GM12872 (cell line): ENCODE results near the gene MASP2.

Source experiments
- CTCF ChIP-seq: IDR thresholded peaks from 3 replicates; pipeline ENCODE4 v1.5.1; 2011; ENCODE audit warnings: low read depth, mild to moderate bottlenecking, low read length, moderate library complexity; ENCODE audit not compliant: insufficient read depth

The MASP2 gene

DNA sequence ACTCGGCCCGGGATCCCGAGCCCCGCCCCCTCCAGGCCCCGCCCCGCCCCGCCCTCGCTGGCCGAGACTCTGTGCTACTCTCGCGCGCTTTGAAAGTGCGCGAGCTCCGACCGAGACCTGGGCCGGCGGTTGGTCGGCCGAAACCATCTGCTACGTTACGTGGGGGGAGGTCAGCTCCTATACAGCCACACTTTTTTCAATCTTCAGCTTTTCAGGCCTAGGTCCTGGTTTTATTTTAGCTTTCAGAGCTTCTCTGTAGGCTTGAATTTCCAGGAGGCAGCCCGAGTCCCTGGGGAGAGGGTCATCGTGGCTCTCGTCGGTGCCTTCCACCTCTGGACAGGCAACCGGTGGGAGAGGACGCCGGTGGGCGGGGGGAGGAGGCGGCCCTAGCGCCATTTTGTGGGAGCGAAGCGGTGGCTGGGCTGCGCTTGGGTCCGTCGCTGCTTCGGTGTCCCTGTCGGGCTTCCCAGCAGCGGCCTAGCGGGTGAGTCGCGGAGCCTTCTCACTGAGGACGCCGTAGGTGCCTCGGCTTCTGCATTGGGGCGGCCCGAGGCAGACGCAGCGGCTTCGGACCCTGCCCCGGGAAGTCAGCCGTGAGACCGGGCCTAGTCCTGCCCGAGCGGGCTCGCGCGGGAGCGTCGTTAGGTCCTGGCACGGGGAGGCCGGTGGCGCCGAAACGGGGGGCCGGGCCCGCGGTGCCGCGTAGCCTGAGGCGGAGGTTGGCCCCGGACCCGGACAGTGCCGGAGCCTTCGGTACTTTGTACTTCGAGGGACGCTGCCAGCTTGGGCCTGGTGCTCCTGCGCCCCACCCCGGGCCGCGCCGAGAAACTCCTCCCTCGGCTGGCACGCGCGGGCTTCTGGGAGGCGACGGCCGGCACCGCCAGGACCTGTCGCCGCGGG is 34.5 kb downstream of the MASP2 start, which contains the start of gene TARDBP:
TSS of gene TARDBP (plus strand) at position 395 of the 900 bp plus-strand sequence. CDS start 1,074 bp downstream, outside the sequence.
- no peak for TF ChIP-seq CTCF

DNA sequence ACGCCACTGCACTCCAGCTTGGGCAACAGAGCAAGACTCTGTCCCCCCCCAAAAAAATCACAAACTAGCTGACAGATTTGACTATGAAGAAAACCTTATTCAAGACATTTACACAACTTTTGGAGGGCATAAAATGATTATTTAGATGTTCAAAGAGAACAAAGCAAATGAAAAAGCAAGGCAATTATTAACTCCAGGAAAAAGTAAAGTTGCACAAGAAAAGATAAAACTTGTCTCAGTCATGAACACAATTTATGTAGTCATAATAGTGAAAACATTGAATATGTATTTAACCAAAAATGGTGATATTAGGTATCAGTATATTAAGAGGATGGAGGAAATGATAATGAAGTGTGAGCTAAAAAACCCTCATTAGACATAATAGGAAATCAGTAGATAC is 46.5 kb downstream of the MASP2 start:
- TF ChIP-seq CTCF = no peak

DNA sequence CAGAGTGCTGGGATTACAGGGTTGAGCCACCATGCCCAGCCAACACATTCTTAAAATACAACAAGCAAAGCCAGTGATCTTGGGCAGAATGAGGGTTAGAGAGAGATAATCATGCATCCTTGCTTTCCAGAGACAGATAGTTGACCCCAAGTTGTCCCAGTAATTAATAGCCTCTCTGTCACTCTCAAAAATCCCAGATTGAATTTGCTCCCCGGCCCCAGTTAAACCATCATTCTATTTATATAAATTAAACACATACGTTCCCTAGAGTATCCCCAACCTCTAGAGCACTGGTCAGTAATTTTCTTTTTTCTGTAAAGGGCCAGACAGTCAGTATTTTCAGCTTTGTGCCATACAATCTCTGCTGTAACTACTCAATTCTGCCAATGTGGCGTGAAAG is 50.9 kb downstream of the MASP2 start:
- no peak for TF ChIP-seq CTCF

DNA sequence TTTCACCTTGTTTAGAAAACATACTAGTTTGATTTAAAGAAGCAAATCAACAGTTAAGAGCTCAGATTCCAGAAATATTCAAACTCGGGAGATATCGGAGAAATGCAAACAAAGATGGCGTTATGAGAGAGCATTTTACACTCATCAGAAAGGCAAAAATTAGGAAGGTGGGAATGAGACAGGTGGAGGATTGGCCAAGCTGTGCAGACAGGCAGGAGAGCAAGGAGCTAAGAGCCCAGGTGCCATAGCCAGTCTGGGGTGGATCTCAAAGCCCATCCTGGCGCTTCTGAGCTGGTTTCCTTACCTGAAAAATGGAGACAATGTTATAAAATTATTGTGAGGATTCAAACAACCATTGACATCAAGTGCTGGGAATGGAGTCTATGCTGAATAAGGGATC is 54.2 kb downstream of the MASP2 start:
- no peak for TF ChIP-seq CTCF

- TF ChIP-seq CTCF = no peak
Observed at GRCh38 chr1:10990828-10991227, 56.2 kb downstream of the MASP2 start.

GRCh38 chr1:10989095-10989494 is 57.9 kb downstream of the MASP2 start:
- no peak for TF ChIP-seq CTCF

DNA sequence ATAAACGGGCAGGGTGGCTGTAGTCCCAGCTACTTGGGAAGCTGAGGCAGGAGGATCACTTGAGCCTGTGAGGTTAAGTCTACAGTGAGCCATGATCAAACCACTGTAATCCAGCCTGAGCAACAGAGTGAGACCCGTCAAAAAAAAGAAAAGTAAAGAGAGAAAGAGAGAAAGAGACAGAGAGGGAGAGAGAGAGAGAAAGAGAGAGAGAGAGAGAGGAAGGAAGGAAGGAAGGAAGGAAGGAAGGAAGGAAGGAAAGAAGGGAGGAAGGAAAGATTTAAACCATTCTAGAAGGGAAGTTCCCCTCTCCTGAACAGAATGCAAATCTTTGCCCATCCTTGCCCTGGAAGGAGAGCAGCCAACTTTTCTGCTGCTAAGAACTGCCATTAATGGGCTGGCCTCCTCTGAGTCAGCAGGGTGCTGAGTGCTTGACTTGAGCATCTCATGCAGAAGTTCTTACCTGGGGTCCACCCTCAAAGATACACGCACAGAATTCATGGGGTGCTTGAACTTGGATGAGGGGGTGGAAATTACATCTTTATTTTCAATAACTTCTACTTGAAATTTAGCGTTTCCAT is 59.1 kb downstream of the MASP2 start:
- TF ChIP-seq CTCF = no peak
